NCI-H2196 treated with DMSO at 0.1 percent for 48 hours (cell line): ENCODE results near the gene NOP9.
A peak's percentile ranks its signal among the peaks of the same experiment; 100 is the strongest.

Experiments
- DNase-seq: peaks from one replicate; lab custom pipeline; 2025; ENCODE audit not compliant: unreplicated experiment; lab: John Stamatoyannopoulos, UW

Gene NOP9, protein sequence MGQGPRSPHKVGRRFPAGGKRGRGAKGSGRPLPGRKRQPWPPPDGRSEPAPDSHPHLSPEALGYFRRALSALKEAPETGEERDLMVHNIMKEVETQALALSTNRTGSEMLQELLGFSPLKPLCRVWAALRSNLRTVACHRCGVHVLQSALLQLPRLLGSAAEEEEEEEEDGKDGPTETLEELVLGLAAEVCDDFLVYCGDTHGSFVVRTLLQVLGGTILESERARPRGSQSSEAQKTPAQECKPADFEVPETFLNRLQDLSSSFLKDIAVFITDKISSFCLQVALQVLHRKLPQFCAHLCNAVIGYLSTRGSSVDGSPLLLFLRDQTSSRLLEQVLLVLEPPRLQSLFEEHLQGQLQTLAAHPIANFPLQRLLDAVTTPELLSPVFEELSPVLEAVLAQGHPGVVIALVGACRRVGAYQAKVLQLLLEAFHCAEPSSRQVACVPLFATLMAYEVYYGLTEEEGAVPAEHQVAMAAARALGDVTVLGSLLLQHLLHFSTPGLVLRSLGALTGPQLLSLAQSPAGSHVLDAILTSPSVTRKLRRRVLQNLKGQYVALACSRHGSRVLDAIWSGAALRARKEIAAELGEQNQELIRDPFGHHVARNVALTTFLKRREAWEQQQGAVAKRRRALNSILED

GRCh38 chr14:24299255-24300191 is at the start of gene NOP9, which contains the start of gene DHRS1:
TSS of gene NOP9 (plus strand) at chr14:24299850. CDS start at chr14:24299955, 105 bp downstream.
TSS of gene DHRS1 (minus strand) at chr14:24299780. CDS start at chr14:24299106, 674 bp downstream.
- peak; percentile 73 for DNase-seq

DNA sequence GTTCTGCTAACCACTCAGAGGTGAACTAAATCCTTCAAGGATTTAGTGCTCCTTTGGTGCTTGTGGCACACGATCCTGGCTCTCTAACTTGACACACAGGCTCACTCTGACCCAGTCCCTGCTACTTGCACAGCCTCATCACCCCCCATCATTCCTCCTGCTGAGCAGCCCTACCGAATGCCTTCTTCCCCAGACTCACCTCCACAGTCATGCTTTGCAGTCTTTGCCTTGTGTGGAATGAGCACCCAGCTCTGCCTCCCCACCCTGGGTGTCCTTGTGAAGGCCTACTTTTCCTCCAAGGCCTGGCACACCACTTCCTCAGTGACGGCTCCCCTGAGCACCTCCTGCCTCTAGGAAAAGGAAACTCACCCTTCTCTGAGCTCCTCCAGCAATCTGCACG is 49.3 kb upstream of the NOP9 start:
- DNase-seq: no peak

- DNase-seq: no peak
Observed at GRCh38 chr14:24251880-24252288, 47.8 kb upstream of the NOP9 start.

DNA sequence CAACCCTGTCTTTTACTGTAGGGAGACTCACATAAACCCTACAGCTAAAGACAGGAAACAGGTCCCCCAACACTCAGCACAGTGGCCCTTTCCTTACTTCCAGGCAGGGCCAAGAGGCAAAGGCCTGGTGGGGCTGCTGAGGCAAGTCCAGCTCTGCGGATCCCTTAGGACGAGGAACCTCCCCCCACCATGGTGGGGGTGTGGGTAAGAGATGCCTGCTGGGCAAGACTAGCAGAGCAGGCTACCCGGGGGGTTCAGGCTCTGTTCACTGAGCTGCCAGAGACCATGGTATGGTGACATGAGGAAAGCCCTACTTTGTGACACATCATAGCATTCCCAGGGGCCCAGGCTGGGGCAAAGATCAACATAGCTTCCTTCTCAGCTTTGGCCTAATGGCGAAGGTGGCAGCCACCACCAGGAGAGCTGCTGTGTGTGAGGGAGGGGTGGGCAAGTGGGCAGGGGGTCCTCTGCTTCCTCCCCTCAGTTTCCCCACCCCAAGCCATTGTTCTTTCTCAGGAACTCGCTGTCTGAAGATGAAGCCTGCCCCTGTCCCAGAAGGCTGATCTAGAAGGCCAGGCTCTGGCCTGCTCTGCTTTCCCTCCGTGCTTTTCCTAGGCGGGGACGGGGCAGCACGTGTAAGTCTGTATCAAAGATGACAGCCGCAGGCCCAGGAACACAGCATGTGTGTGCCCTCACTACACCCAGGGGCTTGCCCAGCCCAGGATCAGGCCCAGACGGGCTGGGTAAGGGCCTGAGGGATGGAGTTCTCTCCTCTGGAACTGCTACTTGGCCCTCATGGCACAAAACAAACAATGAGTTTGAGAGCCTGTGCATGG is 47.1 kb upstream of the NOP9 start:
- no peak for DNase-seq

DNA sequence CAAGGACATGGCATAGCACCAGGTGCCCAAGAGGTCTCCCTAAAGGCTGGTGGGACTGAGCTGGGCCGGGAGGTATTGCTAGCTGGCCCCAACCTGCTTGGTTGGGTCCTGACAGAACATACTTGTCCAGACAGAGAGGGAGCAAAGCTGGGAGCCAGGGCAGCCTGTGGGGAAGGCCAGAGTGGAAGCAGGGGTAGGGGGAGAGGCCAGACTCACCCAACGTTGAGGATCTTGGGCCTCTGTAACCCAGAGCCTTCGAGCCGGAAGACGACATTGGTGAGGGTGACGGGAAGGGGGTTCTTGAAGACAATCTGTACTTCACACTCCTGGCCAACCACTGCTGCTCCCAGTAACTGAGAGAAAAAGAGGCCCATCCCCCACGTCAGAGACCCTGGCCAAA is 45.7 kb upstream of the NOP9 start:
- no peak for DNase-seq

- no peak for DNase-seq
Observed at GRCh38 chr14:24254630-24255392, 44.8 kb upstream of the NOP9 start.

- DNase-seq: no peak
Observed at GRCh38 chr14:24255438-24255837, 44.2 kb upstream of the NOP9 start.

GRCh38 chr14:24255931-24256711 is 43.5 kb upstream of the NOP9 start:
- no peak for DNase-seq

DNA sequence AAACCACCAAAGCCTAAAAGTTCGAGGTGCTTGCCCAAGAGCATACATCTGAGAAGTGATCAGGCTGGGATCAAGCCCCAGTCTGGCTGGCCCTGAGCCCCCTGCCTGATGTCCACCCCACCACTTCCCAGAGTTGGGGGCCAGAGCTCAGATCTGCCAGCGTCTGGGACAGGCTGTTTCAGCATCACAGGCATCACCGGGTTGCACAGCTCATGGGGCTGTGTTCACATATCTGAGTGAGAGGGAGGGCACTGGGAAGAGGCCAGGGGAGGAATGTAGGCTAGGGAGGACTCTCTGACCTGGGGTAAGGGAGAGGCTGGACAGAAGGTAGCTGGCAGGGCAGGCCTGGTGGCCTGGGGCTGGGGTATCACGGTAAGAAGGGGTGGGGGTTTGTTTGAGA is 42.7 kb upstream of the NOP9 start:
- DNase-seq: no peak

DNA sequence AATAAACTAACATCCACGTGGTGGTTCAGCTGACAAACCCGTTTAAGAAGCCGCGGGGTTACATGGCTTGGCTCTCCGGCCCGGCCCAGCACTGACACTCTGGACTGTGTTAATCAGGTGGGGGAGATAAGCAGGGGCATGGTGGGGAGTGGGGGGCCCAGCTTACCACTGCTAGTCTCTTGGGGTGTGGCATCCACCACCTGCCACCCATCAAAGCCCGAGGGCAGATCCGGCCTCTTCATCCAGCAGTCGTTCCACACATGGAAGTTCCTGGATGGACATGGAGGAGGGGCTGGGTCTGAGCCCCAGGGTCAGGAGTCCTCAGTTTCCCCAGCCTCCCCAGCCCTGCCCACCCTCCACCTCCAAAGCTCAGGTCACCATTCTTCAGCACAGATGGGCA is 41.5 kb upstream of the NOP9 start:
- DNase-seq: no peak

DNA sequence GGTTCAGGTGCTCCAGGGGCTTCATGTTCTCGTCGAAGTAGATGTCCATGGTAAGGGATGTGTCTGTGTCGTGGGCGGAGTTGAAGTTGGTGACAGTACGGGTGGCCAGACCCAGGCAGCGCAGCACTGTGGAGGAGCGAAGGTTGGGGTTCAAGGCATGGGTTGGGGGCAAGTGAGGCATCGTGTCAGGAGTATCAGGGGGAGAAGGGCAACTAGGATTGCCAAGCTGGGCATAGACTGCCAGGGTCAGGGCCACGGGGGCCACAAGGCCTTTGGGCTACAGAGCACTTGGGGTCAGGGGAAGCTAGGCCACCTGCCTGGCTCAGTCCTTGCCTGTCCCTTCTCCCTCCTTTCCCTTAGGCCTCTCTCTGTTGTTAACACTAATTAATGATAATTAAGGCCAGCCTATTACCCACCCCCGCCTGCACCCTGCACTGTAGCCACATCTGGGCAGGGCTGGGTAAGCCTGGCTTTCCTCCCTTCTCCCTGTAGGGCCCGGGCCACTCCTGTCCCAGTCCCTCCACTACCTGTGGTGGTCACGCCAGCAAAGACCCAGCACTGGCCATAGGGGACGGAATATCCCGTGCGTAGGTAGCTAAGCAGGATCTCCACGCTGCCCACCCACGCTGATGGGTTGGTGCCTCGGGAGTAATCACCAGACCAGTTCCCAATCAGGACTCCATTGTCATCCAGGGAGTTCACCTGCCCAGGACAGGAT is 40.9 kb upstream of the NOP9 start:
- DNase-seq: no peak

GRCh38 chr14:24259282-24260025 is 40.2 kb upstream of the NOP9 start:
- no peak for DNase-seq

DNA sequence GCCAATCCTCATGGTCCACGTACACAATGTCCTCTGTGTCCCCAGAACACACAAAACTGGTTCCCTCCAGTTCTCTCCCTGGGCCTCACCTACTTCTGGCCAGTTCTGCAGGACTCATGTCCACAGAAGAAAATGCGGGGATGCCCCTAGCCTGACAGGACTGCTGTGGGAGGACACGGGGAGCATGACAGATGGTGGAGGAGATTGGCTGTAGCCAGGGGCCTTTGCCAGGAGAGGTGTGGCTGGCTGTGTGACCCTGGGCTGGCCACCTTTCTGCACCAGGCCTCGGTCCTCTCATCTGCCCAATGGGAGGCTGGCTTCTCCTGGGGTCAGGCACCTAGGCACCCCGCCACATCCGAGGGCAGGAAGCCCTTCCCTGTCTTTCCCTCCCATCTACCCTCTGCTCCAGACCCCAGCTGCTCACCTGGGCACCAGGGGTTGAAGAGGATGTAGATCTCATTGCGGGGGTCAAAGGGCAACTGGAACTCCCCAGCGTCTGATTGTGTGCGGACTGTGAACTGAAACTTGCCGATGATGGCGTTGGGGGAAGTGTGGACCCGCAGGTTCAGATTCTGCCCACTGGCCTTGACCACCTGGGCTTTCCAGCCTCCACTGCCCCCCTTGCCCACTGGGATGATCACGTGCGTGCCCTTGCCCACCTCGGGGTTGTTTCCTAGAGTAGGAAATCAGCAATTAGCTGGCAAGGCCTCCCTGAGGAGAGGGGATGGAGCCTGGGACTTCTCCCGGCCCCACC is 39.4 kb upstream of the NOP9 start:
- DNase-seq: no peak

GRCh38 chr14:24260780-24261157 is 38.9 kb upstream of the NOP9 start:
- no peak for DNase-seq

DNA sequence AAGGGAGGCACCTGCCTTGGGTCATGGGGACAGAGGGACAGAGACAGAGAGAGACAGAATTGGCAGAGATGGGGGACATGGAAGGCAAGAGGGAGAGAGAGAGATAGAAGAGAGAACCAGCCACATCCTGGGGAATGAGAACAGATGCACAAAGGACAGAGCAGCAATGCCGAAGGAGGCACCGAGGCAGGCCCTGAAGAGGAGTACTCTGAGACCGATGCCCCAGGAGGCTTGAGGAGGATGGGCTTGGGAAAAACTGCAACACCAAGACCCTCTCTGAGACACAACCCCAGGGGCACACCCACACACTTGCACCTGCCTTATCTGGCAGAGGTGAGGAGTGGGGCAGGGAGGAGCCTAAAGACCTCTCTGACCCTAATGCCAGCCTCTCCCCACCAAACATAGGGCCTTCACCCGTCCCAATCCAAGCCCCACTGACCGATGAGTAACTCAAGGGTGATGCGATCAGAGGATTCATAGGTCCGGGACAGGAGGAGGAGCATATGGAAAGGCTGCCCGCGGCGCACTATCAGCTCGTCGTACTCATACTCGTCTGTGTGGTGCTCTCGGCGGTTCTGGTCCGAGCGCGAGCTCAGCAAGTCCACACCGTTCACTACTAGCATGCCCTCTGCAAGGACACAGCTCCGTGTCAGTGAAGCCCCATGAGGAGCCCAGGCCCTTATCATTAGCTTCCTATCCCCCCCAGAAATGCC is 38.2 kb upstream of the NOP9 start:
- no peak for DNase-seq

DNA sequence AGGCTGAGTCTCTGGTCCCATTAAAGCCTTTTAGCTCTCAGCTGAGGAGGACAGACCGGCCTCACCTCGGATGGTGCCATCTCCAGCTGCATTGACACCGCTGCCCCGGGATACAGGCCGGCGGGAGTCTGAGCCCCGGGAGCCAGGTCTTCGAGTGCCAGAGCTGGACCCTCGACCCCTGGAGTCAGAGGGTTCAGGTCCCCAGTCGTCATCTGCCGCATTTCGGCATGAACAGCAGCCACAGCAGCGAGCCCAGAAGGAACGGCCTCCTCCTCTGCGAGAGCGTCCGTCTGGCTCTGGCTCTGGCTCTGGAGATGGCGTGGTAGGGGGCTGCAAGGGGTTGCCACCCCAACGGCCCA is 37.7 kb upstream of the NOP9 start:
- no peak for DNase-seq
